ENCODE results near the gene CENPU.

DNA sequence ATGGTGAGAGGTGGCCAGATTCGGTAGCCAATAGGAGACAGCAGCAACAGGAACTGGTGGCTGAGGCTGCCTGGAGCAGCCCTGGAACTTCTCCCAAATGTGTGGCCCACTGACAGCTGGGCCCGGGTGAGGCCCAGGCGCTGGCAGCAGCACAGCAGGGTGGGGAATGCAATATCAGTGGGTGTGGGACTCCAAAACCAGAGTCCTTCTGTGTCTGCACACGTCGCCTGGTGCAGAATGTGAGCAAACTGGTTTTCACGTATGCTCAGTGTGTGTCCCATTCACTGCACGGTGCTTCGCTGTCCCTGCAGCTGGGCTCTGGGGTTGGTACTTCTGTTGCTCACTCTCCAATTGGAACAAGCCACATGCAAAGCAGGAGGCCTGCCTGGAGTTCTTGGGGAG, 14.4 kb upstream of the CENPU start:
- no peak for TF ChIP-seq ZNF773 (CRISPR knock-in tag; IDR thresholded peaks at IDR 0.05; ENCODE audit: borderline replicate concordance)
- TF ChIP-seq, protein P1, sequence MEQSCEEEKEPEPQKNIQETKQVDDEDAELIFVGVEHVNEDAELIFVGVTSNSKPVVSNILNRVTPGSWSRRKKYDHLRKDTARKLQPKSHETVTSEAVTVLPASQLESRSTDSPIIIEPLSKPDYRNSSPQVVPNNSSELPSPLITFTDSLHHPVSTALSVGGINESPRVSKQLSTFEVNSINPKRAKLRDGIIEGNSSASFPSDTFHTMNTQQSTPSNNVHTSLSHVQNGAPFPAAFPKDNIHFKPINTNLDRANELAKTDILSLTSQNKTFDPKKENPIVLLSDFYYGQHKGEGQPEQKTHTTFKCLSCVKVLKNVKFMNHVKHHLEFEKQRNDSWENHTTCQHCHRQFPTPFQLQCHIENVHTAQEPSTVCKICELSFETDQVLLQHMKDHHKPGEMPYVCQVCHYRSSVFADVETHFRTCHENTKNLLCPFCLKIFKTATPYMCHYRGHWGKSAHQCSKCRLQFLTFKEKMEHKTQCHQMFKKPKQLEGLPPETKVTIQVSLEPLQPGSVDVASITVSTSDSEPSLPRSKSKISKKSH (CRISPR knock-in tag; IDR thresholded peaks at IDR 0.05; ENCODE audit: borderline replicate concordance) = no peak
- no peak for TF ChIP-seq NCOR1 (IDR thresholded peaks at IDR 0.05; ENCODE audit: borderline replicate concordance, low read length)
- no peak for TF ChIP-seq EP300 (IDR thresholded peaks at IDR 0.05; ENCODE audit: low read depth in 2 of 2, low read length in 2 of 2)
- no peak for TF ChIP-seq EP300 (CRISPR knock-in tag; IDR thresholded peaks at IDR 0.05; ENCODE audit: borderline replicate concordance)
- no peak for TF ChIP-seq SIX1 (CRISPR knock-in tag; IDR thresholded peaks at IDR 0.05; ENCODE audit: borderline replicate concordance)
